ENCODE results near the gene TNFAIP2. TPM values are rescaled to one million over a fixed set of nuclear protein-coding genes. Genes with fewer than 3 reads are reported as not detected.

TNFAIP2 gene
- total RNA-seq, 4 donors from 2014 or later = 56.0 to 215 (median 144) TPM

GRCh38 chr14:103095210-103095778 is 28.0 kb upstream of the TNFAIP2 start:
- ATAC-seq (ENCODE audit: low FRiP score) (no peak), DNase-seq (ENCODE audit: low spot score) (no peak)
- no peak for TF ChIP-seq CTCF (IDR thresholded peaks at IDR 0.05)

GRCh38 chr14:103096387-103096786 is 26.9 kb upstream of the TNFAIP2 start:
- DNase-seq (ENCODE audit: low spot score) = no peak
- TF ChIP-seq CTCF (IDR thresholded peaks at IDR 0.05) = no peak
- no peak for ATAC-seq (ENCODE audit: low FRiP score)

- TF ChIP-seq CTCF (IDR thresholded peaks at IDR 0.05) = no peak
These were observed 25.8 kb upstream of the TNFAIP2 start for GRCh38 chr14:103097244-103097993.

GRCh38 chr14:103097994-103098957 is 25.0 kb upstream of the TNFAIP2 start:
- ATAC-seq (ENCODE audit: low FRiP score) = no peak
- no peak for DNase-seq (ENCODE audit: low spot score)
- no peak for TF ChIP-seq CTCF (IDR thresholded peaks at IDR 0.05)

More at GRCh38 chr14:103097244-103097993, 25.8 kb upstream of the TNFAIP2 start:
- no peak for ATAC-seq (ENCODE audit: low FRiP score)
- DNase-seq (ENCODE audit: low spot score) = no peak

- ATAC-seq (ENCODE audit: low FRiP score) = no peak
- DNase-seq (ENCODE audit: low spot score) = no peak
- TF ChIP-seq CTCF (IDR thresholded peaks at IDR 0.05) = no peak
These were observed 24.1 kb upstream of the TNFAIP2 start for GRCh38 chr14:103099081-103099732.

GRCh38 chr14:103099733-103100280 is 23.5 kb upstream of the TNFAIP2 start:
- no peak for TF ChIP-seq CTCF (IDR thresholded peaks at IDR 0.05)
- ATAC-seq (ENCODE audit: low FRiP score) = no peak
- DNase-seq (ENCODE audit: low spot score) = no peak
